Gastroesophageal sphincter (tissue), 4 donors: ENCODE measurements around the gene BCAS3. TPM values are rescaled to one million over a fixed set of nuclear protein-coding genes. Genes with fewer than 3 reads are reported as not detected.
"Not testable (repeated sequence)": the region's sequence is repeated elsewhere in the genome, so short reads cannot be mapped to it uniquely, and the experiment has no call there.

Experiments
- ATAC-seq: fragments of 150-250 bp; one replicate; pipeline ENCODE4 v1.9.1; 2016; ENCODE audit warnings: mild to moderate bottlenecking, moderate library complexity
- H3K27ac ChIP-seq, 4 donors: fragments of 200-600 bp; sonication (generic) in 3 of 4; 1 replicate in 3 of 4; 2 replicates in 1 of 4; pipeline ENCODE4 v1.5.1; 2016 to 2019
- H3K27me3 ChIP-seq: fragments of 200-600 bp; sonication (generic); one replicate; pipeline ENCODE4 v1.5.1; 2019
- H3K36me3 ChIP-seq, 2 donors: fragments of 200-600 bp; sonication (generic); one replicate each; pipeline ENCODE4 v1.5.1; 2019; ENCODE audit warnings: control low read depth in 1 of 2
- H3K4me1 ChIP-seq, 3 donors: fragments of 200-600 bp; sonication (generic); 1 replicate in 2 of 3; 2 replicates in 1 of 3; pipeline ENCODE4 v1.5.1; 2016 to 2019; ENCODE audit warnings: control low read depth in 2 of 3
- H3K4me3 ChIP-seq, 2 donors: fragments of 200-600 bp; sonication (generic); one replicate each; pipeline ENCODE4 v1.5.1; 2019; ENCODE audit warnings: mild to moderate bottlenecking in 1 of 2, moderate library complexity in 1 of 2
- H3K9me3 ChIP-seq, 3 donors: fragments of 200-600 bp; sonication (generic); one replicate each; pipeline ENCODE4 v1.5.1; 2017 to 2019; ENCODE audit warnings: control low read depth in 2 of 3
- EP300 ChIP-seq: sonication (generic); formaldehyde crosslinking; IDR thresholded peaks from one replicate; pipeline ENCODE4 v1.6.1; 2017; ENCODE audit warnings: antibody characterized with exemption, mild to moderate bottlenecking
- POLR2A ChIP-seq, 2 donors: fragments of 450-650 bp; IDR thresholded peaks; one replicate each; pipeline ENCODE4 v1.6.1; 2017; ENCODE audit warnings: antibody characterized with exemption in 2 of 2, mild to moderate bottlenecking in 2 of 2, moderate library complexity in 1 of 2
- POLR2AphosphoS5 ChIP-seq: sonication (generic); formaldehyde crosslinking; IDR thresholded peaks from one replicate; pipeline ENCODE4 v1.6.1; 2017; ENCODE audit warnings: antibody characterized with exemption
- WGBS, 2 donors: methylation state at CpG; one replicate each; pipeline ENCODE4 v1.1.5; 2018; ENCODE audit warnings: low coverage in 1 of 2; 5-methylcytosine and 5-hydroxymethylcytosine counted together
- total RNA-seq, 4 donors: library from RNA; depleted of rRNA; stranded (reverse); fragments of >200 nt; gene quantifications; one replicate each; pipeline ENCODE4 v1.1.0, GENCODE V29; 2016
- TF ChIP-seq, protein P1 (sequence below), 4 experiments: fragments of 200-600 bp in 2 of 4; fragments of 450-650 bp in 2 of 4; sonication (generic) in 1 of 4; IDR thresholded peaks; one replicate each; pipeline ENCODE4 v1.5.1; 2017 to 2019; ENCODE audit warnings: antibody characterized with exemption in 4 of 4, mild to moderate bottlenecking in 2 of 4, moderate library complexity in 2 of 4

The BCAS3 gene
- total RNA-seq, 4 donors from 2014 or later: 18.8 to 37.0 (median 34.5) TPM

DNA sequence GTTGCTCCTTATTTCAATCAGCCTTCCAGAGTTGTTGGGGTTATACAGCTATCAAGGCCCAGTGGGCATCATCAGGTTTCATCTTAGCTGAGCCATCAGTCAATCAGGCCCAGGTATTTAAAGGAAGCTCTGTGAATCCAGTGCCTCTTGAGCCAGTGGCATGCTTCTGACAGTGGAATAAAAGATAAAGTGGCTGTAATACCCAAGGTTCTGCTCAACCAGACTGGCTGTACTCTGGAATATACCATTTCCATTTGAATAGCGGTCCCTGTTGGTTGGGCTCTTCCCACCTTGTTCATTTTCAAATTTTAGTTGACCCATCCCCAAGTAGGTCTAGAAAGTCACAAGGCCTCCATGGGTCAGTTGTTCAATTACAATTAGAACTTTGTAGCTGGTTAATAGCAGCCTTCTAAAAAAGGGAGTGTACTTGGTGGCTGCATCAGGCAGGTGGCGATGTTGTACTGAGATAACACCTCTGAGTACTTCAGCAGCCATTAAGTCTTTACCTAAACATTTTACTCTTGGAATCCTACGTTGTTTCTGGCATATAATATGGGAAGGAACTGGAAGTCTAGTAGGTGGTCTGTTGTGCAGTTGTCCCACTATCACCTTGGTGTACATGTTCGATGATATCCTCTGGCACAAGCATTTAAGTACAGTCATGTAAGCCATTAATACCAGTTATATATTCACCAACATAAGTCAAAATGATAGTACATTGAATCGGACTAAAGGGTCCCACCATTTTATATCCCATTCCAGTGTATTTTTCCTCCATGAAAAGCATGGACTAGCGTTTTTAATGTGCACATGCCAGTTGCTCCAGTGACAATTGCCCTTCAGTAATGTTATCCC, 294.1 kb downstream of the BCAS3 start:
- TF ChIP-seq POLR2A (IDR thresholded peaks at IDR 0.05): no peak
- TF ChIP-seq, protein P1, sequence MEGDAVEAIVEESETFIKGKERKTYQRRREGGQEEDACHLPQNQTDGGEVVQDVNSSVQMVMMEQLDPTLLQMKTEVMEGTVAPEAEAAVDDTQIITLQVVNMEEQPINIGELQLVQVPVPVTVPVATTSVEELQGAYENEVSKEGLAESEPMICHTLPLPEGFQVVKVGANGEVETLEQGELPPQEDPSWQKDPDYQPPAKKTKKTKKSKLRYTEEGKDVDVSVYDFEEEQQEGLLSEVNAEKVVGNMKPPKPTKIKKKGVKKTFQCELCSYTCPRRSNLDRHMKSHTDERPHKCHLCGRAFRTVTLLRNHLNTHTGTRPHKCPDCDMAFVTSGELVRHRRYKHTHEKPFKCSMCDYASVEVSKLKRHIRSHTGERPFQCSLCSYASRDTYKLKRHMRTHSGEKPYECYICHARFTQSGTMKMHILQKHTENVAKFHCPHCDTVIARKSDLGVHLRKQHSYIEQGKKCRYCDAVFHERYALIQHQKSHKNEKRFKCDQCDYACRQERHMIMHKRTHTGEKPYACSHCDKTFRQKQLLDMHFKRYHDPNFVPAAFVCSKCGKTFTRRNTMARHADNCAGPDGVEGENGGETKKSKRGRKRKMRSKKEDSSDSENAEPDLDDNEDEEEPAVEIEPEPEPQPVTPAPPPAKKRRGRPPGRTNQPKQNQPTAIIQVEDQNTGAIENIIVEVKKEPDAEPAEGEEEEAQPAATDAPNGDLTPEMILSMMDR (IDR thresholded peaks at IDR 0.05): peak; percentile 40 to 66 (median 54)
- Histone ChIP-seq H3K27ac (no peak overlapping the region), H3K27me3 (no peaks in the 10 kb centered on the region), H3K4me1 (no peaks in the 10 kb centered on the region), H3K36me3 (no peaks in the 10 kb centered on the region), H3K4me3 (no peak overlapping the region), H3K9me3 (peaks cover 0 to 7% (median 0%) of the 10 kb centered on the region in 3 donors)
- WGBS, 2 donors: 45 to 47% methylated on average over 6 of the region's 6 CpGs
- peak; percentile 13 for ATAC-seq

GRCh38 chr17:60976861-60977260, 299.2 kb downstream of the BCAS3 start:
- H3K9me3 ChIP-seq, H3K4me3 ChIP-seq, H3K4me1 ChIP-seq, H3K27me3 ChIP-seq, H3K27ac ChIP-seq, H3K36me3 ChIP-seq, ATAC-seq: not testable (repeated sequence)
- 98 to 100% methylated on average over 1 to 13 of the region's 23 CpGs for whole genome bisulfite sequencing, 2 donors

DNA sequence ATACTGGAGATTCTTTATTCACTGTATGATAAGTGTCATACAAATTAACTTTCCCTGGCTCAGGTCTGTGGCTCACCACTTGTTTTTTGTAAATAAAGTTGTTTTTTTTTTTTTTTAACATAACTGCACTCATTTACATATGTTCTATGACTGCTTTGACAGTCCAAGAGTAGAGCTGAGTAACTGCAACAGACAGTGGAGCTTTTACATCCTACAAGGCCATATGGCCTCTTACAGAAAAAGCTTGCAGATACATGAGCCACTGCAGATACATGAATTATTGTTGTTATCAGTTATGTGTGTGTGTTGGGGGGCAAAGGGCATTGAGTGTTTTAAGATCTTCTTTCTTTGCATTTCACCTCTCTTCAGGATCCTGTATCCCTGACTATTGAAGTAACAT, 311.7 kb downstream of the BCAS3 start:
- Histone ChIP-seq H3K4me1 (no peaks in the 10 kb centered on the region), H3K27ac (no peak overlapping the region), H3K36me3 (no peaks in the 10 kb centered on the region), H3K27me3 (no peaks in the 10 kb centered on the region), H3K4me3 (no peak overlapping the region), H3K9me3 (no peaks in the 10 kb centered on the region)
- TF ChIP-seq EP300 (no peak), POLR2A (IDR thresholded peaks at IDR 0.05) (no peak)
- no peak for ATAC-seq

DNA sequence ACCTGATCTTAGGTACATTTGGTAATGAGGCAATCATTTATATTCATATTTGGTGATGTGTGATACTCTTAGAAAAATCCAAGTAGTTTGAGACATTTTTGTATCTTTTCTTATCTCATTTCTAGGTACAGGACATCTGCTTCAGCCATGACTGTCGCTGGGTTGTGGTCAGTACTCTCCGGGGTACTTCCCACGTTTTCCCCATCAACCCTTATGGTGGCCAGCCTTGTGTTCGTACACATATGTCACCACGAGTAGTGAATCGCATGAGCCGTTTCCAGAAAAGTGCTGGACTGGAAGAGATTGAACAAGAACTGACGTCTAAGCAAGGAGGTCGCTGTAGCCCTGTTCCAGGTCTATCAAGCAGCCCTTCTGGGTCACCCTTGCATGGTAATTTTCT, 312.2 kb downstream of the BCAS3 start:
- ATAC-seq: no peak
- H3K27ac ChIP-seq: no peak overlapping the region
- H3K9me3 ChIP-seq: no peaks in the 10 kb centered on the region
- TF ChIP-seq EP300: no peak
- TF ChIP-seq, protein P1 (IDR thresholded peaks at IDR 0.05): no peak
- TF ChIP-seq POLR2A (IDR thresholded peaks at IDR 0.05): no peak
- H3K4me1 ChIP-seq: no peaks in the 10 kb centered on the region
- no peaks in the 10 kb centered on the region for H3K36me3 ChIP-seq
- 95 to 99% methylated on average over 9 of the region's 9 CpGs for WGBS, 2 donors
- H3K4me3 ChIP-seq: no peak overlapping the region
- no peaks in the 10 kb centered on the region for H3K27me3 ChIP-seq

- Histone ChIP-seq H3K27ac (no peak overlapping the region), H3K36me3 (no peaks in the 10 kb centered on the region), H3K4me1 (no peaks in the 10 kb centered on the region), H3K27me3 (no peaks in the 10 kb centered on the region), H3K4me3 (no peak overlapping the region), H3K9me3 (no peaks in the 10 kb centered on the region)
- no peak for ATAC-seq
- WGBS, 2 donors: 51 to 66% methylated on average over 3 of the region's 3 CpGs
- TF ChIP-seq EP300 (no peak), POLR2A (IDR thresholded peaks at IDR 0.05) (no peak), POLR2AphosphoS5 (no peak)
- TF ChIP-seq, protein P1 (IDR thresholded peaks at IDR 0.05): no peak
These were observed 315.8 kb downstream of the BCAS3 start for GRCh38 chr17:60993497-60993896.

DNA sequence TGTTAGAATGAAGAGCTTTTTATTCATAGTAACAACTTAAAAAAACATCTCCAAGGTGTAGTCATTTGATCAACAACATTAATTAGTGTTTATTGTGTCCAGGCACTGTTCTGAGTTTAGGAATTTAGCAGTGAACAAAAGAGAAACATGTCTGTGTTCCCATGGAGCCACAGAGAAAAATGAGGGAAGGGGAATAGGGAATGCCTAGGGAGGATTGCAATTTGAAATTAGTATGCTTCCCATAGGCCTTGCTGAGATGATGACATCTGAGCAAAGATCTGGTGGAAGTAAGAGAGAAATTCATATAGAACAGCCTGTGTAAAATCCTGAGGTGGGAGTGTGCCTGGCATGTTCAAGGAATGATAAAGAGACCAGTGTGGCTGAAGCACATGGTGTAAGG, 318.0 kb downstream of the BCAS3 start:
- TF ChIP-seq POLR2AphosphoS5 (no peak), POLR2A (IDR thresholded peaks at IDR 0.05) (no peak), EP300 (no peak)
- TF ChIP-seq, protein P1 (IDR thresholded peaks at IDR 0.05): no peak
- Histone ChIP-seq H3K4me3 (no peak overlapping the region), H3K27ac (no peak overlapping the region), H3K4me1 (peaks cover 0 to 2% (median 0%) of the 10 kb centered on the region in 3 donors), H3K9me3 (no peaks in the 10 kb centered on the region), H3K27me3 (no peaks in the 10 kb centered on the region), H3K36me3 (no peaks in the 10 kb centered on the region)
- ATAC-seq: no peak
